Skeletal muscle tissue (tissue), 4 donors: Measurements from ENCODE around the gene PRKAG1. TPM values are rescaled to one million over a fixed set of nuclear protein-coding genes. Genes with fewer than 3 reads are reported as not detected.

ENCODE experiments used
- H3K27ac ChIP-seq: one replicate; pipeline ENCODE4 v1.7.0; 2013; ENCODE audit warnings: mild to moderate bottlenecking, low read depth, low read length, inconsistent platforms
- H3K27me3 ChIP-seq, 3 donors: one replicate each; pipeline ENCODE4 v1.7.0; 2013; ENCODE audit warnings: low read length in 3 of 3; ENCODE audit not compliant: control insufficient read depth in 3 of 3, insufficient read depth in 3 of 3
- H3K36me3 ChIP-seq, 3 donors: one replicate each; pipeline ENCODE4 v1.7.0; 2013; ENCODE audit warnings: low read length in 3 of 3; ENCODE audit not compliant: control insufficient read depth in 3 of 3, insufficient read depth in 3 of 3
- H3K4me1 ChIP-seq, 3 donors: one replicate each; pipeline ENCODE4 v1.7.0; 2013; ENCODE audit warnings: low read length in 3 of 3, mild to moderate bottlenecking in 3 of 3; ENCODE audit not compliant: control insufficient read depth in 3 of 3, insufficient read depth in 3 of 3
- H3K4me3 ChIP-seq, 3 donors: one replicate each; pipeline ENCODE4 v1.7.0; 2013; ENCODE audit warnings: low read length in 3 of 3
- H3K9ac ChIP-seq, 3 donors: one replicate each; pipeline ENCODE4 v1.7.0; 2013; ENCODE audit warnings: low read length in 3 of 3, mild to moderate bottlenecking in 3 of 3, moderate library complexity in 2 of 3, low read depth in 1 of 3
- H3K9me3 ChIP-seq, 3 donors: one replicate each; pipeline ENCODE4 v1.7.0; 2013; ENCODE audit warnings: low read length in 3 of 3; ENCODE audit not compliant: control insufficient read depth in 3 of 3
- total RNA-seq: library from RNA; depleted of rRNA; stranded (reverse); fragments of >200 nt; gene quantifications from one replicate; pipeline ENCODE4 v1.2.3, GENCODE V29; 2014
- donor health status: Osteomylitis.

PRKAG1 gene
- total RNA-seq, 1 donor from 2014 or later = 41.8 TPM

GRCh38 chr12:49014547-49014946 is 4.0 kb downstream of the PRKAG1 start:
- Histone ChIP-seq H3K9me3 (no peaks in the 10 kb centered on the region), H3K36me3 (peaks cover 12 to 21% (median 14%) of the 10 kb centered on the region in 3 donors), H3K27ac (peak overlapping the region; percentile 43), H3K4me1 (peaks cover 16 to 64% (median 41%) of the 10 kb centered on the region in 3 donors), H3K27me3 (no peaks in the 10 kb centered on the region), H3K4me3 (no peak overlapping the region), H3K9ac (peak overlapping the region in 1 of 3 donors; percentile 7)

DNA sequence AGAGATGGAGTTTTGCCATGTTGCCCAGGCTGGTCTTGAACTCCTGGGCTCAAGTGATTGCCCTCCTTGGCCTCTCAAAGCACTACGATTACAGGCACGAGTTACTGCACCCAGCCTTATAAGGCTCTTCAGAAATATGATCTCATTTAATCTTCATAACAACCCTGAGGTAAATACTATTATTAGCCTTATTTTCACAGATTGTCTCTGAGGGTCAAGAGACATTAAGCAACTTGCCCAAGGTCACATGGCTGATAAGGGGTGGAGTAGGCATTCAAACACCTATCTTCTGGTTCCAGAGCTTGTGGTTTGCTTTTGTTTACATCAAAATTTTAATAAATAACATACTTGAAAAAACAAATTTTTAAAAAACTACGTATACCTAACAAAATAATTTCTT is 5.1 kb downstream of the PRKAG1 start:
- no peaks in the 10 kb centered on the region for H3K9me3 ChIP-seq
- H3K4me3 ChIP-seq = no peak overlapping the region
- peak overlapping the region; percentile 43 for H3K27ac ChIP-seq
- H3K27me3 ChIP-seq = no peaks in the 10 kb centered on the region
- H3K36me3 ChIP-seq = peaks cover 13 to 21% (median 14%) of the 10 kb centered on the region in 3 donors
- H3K4me1 ChIP-seq = peaks cover 15 to 59% (median 37%) of the 10 kb centered on the region in 3 donors
- H3K9ac ChIP-seq = no peak overlapping the region

DNA sequence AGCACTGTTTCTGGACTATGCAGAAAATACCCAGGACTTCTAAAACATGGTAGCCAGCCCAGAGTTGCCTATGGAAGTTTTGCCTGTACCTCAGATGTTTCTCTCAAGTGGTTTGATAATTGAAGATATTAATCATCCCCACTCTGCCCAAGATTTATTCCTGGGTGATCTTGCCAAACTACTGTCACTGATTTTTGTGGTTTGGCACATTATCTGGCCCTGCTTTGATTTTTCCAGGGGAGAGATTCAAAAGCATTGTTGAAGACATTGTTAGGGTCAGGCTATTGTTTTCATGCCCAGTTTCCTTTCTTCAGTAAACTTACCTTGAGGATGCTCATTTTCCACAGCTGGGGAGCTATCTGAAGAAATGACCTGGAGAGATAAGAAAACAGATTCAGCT is 5.8 kb downstream of the PRKAG1 start:
- H3K4me1 ChIP-seq = peaks cover 11 to 52% (median 34%) of the 10 kb centered on the region in 3 donors
- H3K4me3 ChIP-seq = no peak overlapping the region
- no peak overlapping the region for H3K9ac ChIP-seq
- peaks cover 15 to 21% (median 16%) of the 10 kb centered on the region in 3 donors for H3K36me3 ChIP-seq
- H3K9me3 ChIP-seq = no peaks in the 10 kb centered on the region
- peak overlapping the region; percentile 36 for H3K27ac ChIP-seq
- H3K27me3 ChIP-seq = no peaks in the 10 kb centered on the region

- Histone ChIP-seq H3K36me3 (peaks cover 16 to 30% (median 24%) of the 10 kb centered on the region in 3 donors), H3K4me3 (no peak overlapping the region), H3K27me3 (no peaks in the 10 kb centered on the region), H3K9me3 (no peaks in the 10 kb centered on the region), H3K27ac (no peak overlapping the region), H3K9ac (peak overlapping the region in 1 of 3 donors; percentile 41), H3K4me1 (peaks cover 0 to 28% (median 17%) of the 10 kb centered on the region in 3 donors)
These were observed 8.4 kb downstream of the PRKAG1 start for GRCh38 chr12:49010092-49010668.

DNA sequence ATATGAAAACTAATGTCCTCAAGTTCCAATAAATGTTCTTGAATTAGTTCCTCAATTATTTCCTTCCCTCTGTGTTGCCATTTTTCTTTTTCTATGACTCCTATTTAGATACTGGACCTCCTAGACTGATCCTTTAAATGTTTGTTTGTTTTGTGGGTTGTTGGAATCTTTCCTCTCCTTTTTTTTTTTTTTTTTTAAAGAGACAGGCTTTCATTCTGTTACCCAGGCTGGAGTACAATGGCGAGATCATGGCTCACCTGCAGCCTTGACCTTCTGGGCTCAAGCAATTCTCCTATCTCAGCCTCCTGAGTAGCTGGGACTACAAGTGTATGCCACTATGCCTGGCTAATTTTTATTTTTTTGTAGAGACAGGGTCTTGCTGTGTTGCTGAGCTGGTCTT is 9.6 kb downstream of the PRKAG1 start:
- Histone ChIP-seq H3K27ac (no peak overlapping the region), H3K36me3 (peaks cover 28 to 41% (median 33%) of the 10 kb centered on the region in 3 donors), H3K9ac (no peak overlapping the region)

DNA sequence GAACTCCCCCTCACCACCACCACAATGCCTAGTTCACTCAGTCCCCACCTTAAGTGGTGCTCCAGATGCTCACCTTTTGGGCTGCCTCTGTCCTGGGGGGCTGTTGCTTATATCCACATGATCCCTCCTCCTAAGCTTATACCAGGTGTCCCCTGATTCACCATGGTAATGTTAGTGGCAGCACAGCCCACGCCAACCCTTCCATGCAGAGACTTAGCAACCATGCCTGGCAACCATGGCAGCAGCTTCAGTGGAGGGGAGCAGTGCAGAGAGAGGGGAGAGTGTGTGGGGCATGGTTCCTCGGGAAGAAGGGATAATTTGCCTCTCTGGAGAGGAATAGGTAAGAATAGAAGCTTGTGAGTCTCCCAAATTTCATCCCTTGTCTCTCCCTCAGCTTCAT is 18.2 kb downstream of the PRKAG1 start:
- H3K27ac ChIP-seq = no peak overlapping the region
- H3K27me3 ChIP-seq = peaks cover 8 to 31% (median 14%) of the 10 kb centered on the region in 3 donors
- H3K4me1 ChIP-seq = peaks cover 27 to 46% (median 42%) of the 10 kb centered on the region in 3 donors
- peak overlapping the region; percentile 29 to 62 (median 59) for H3K4me3 ChIP-seq
- H3K36me3 ChIP-seq = peaks cover 38 to 44% (median 39%) of the 10 kb centered on the region in 3 donors
- H3K9ac ChIP-seq = peak overlapping the region; percentile 40 to 81 (median 64)
- H3K9me3 ChIP-seq = no peaks in the 10 kb centered on the region

More for the DNA sequence above, 9.6 kb downstream of the PRKAG1 start:
- no peak overlapping the region for H3K4me3 ChIP-seq
- no peaks in the 10 kb centered on the region for H3K27me3 ChIP-seq
- H3K9me3 ChIP-seq = no peaks in the 10 kb centered on the region
- H3K4me1 ChIP-seq = peaks cover 0 to 16% (median 13%) of the 10 kb centered on the region in 3 donors

- Histone ChIP-seq H3K9me3 (no peaks in the 10 kb centered on the region), H3K4me3 (peak within 1 kb of the TSS; percentile 64 to 76 (median 67)), H3K36me3 (peaks cover 30 to 36% (median 32%) of the 10 kb centered on the region in 3 donors), H3K9ac (peak within 1 kb of the TSS; percentile 40 to 81 (median 64)), H3K27ac (peak within 1 kb of the TSS; percentile 75), H3K27me3 (peaks cover 12 to 36% (median 19%) of the 10 kb centered on the region in 3 donors), H3K4me1 (peaks cover 27 to 51% (median 47%) of the 10 kb centered on the region in 3 donors)
These were observed 19.0 kb downstream of the PRKAG1 start, which contains the start of gene DDN for GRCh38 chr12:48999371-49000131. Gene DDN (minus strand): TSS chr12:48999375. CDS start chr12:48999287, 88 bp downstream.

- Histone ChIP-seq H3K9ac (peak overlapping the region in 2 of 3 donors; percentile 36 to 69), H3K4me3 (peak overlapping the region; percentile 64 to 76 (median 67)), H3K36me3 (peaks cover 25 to 28% (median 27%) of the 10 kb centered on the region in 3 donors), H3K9me3 (no peaks in the 10 kb centered on the region), H3K27ac (no peak overlapping the region), H3K27me3 (peaks cover 12 to 36% (median 22%) of the 10 kb centered on the region in 3 donors), H3K4me1 (peaks cover 27 to 51% (median 47%) of the 10 kb centered on the region in 3 donors)
These were observed 19.9 kb downstream of the PRKAG1 start for GRCh38 chr12:48998497-48999353.

- no peaks in the 10 kb centered on the region for H3K9me3 ChIP-seq
- peaks cover 17 to 21% (median 19%) of the 10 kb centered on the region in 3 donors for H3K36me3 ChIP-seq
- peaks cover 15 to 36% (median 24%) of the 10 kb centered on the region in 3 donors for H3K27me3 ChIP-seq
- peak overlapping the region; percentile 64 to 76 (median 67) for H3K4me3 ChIP-seq
- H3K27ac ChIP-seq = no peak overlapping the region
- peak overlapping the region in 2 of 3 donors; percentile 32 to 69 for H3K9ac ChIP-seq
- H3K4me1 ChIP-seq = peaks cover 27 to 51% (median 47%) of the 10 kb centered on the region in 3 donors
These were observed 20.7 kb downstream of the PRKAG1 start for GRCh38 chr12:48997719-48998496.
